Esophagus squamous epithelium (tissue), 4 donors: ENCODE data around the gene KSR2.

Experiments used
- POLR2A ChIP-seq, 4 donors: fragments of 450-650 bp; IDR thresholded peaks; one replicate each; pipeline ENCODE4 v1.6.1; 2017; ENCODE audit warnings: antibody characterized with exemption in 4 of 4, mild to moderate bottlenecking in 4 of 4, moderate library complexity in 3 of 4
- TF ChIP-seq, protein P1 (sequence below), 6 experiments: fragments of 450-650 bp in 4 of 6; fragments of 200-600 bp in 2 of 6; sonication (generic) in 2 of 6; IDR thresholded peaks; one replicate each; pipeline ENCODE4 v1.5.1; 2016 to 2019; ENCODE audit warnings: antibody characterized with exemption in 6 of 6, mild to moderate bottlenecking in 4 of 6, moderate library complexity in 4 of 6

- TF ChIP-seq, protein P1, sequence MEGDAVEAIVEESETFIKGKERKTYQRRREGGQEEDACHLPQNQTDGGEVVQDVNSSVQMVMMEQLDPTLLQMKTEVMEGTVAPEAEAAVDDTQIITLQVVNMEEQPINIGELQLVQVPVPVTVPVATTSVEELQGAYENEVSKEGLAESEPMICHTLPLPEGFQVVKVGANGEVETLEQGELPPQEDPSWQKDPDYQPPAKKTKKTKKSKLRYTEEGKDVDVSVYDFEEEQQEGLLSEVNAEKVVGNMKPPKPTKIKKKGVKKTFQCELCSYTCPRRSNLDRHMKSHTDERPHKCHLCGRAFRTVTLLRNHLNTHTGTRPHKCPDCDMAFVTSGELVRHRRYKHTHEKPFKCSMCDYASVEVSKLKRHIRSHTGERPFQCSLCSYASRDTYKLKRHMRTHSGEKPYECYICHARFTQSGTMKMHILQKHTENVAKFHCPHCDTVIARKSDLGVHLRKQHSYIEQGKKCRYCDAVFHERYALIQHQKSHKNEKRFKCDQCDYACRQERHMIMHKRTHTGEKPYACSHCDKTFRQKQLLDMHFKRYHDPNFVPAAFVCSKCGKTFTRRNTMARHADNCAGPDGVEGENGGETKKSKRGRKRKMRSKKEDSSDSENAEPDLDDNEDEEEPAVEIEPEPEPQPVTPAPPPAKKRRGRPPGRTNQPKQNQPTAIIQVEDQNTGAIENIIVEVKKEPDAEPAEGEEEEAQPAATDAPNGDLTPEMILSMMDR (IDR thresholded peaks at IDR 0.05) = no peak
- no peak for TF ChIP-seq POLR2A (IDR thresholded peaks at IDR 0.05)
Measured at GRCh38 chr12:117674763-117675162, 294.0 kb downstream of the KSR2 start.
